ENCODE data around the gene CNP.
"Not testable (repeated sequence)": the region's sequence is repeated elsewhere in the genome, so short reads cannot be mapped to it uniquely, and the experiment has no call there.

CNP gene

DNA sequence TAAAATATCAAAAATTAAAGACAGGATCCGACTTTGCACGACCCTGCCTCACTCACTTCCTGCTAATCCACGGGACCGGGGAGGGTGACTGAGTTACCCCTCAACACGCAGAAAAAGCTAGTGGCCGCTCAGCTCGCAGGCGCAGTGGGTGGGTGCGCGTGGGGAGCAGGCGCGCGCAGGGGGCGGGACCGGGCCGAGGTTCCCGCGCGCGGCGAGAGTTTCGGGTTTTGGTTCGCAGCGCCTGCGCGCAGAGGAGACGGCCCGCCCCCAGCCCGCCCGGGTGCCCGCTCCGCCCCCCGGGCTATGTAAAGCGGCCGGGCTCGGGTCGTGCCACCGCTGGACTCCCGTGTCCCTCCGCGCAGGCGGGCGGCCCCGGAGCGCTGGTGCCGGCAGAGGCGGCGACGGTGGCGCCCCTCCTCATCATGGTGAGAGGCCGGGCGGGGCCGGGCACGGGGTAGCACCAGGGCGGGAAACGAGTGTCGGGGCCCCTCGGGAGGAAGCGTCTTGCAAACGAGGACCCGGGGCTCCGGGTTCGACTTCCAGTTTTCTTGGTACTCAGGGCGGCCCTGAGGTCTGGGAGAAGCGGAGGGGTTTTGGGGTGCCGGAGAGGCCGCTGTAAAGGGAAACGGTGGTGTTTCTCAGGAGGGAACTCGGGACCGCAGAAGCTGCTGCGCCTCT, at the start of gene CNP:
Gene CNP, plus strand, starts transcription at position 333 of the 678 bp plus-strand sequence. Its CDS starts 90 bp downstream, at position 423.
- DNase-seq (ENCODE audit: low read depth in 3 of 3) = peak; percentile 82 to 84 (median 83)

GRCh38 chr17:41917192-41917591, 49.4 kb upstream of the CNP start:
- DNase-seq (ENCODE audit: low read depth in 3 of 3) = no peak

GRCh38 chr17:41917679-41918313, 48.8 kb upstream of the CNP start:
- DNase-seq (ENCODE audit: low read depth in 3 of 3) = peak in 2 of 3 experiments; percentile 11 to 26

GRCh38 chr17:41918314-41919164, 48.1 kb upstream of the CNP start, which contains the start of gene ACLY:
Gene ACLY (minus strand): TSS chr17:41918951. CDS start chr17:41913873, 5,078 bp downstream.
- peak; percentile 91 to 95 (median 94) for DNase-seq (ENCODE audit: low read depth in 3 of 3)

- DNase-seq (ENCODE audit: low read depth in 3 of 3) = no peak
Observed at GRCh38 chr17:41919165-41919817, 47.3 kb upstream of the CNP start.

GRCh38 chr17:41919840-41920579, 46.6 kb upstream of the CNP start:
- DNase-seq (ENCODE audit: low read depth in 3 of 3) = no peak

GRCh38 chr17:41920580-41920955, 46.0 kb upstream of the CNP start:
- DNase-seq (ENCODE audit: low read depth in 3 of 3) = no peak

DNA sequence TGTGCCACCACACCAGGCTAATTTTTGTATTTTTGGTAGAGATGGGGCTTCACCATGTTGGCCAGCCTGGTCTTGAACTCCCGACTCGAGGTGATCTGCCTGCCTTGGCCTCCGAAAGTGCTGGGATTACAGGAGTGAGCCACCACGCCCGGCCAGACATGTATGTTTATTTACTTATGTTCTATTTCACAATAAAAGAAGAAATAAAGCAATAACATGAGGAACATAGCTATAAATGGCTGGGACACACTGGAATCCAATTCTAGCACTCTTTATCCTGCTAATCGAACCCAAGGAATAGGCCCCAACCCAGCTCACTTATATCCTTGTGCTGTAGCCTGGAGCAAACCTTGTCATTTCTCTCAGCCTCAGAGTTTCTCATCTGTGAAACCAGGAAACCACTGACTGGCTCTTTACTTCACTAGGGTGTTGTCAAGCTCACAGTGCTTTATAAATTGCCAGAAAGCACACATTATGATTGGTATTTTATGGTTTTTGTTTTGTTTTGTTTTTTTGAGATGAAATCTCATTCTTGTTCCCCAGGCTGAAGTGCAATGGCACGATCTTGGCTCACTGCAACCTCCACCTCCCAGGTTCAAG, 40.5 kb upstream of the CNP start:
- no peak for DNase-seq (ENCODE audit: low read depth in 3 of 3)

DNA sequence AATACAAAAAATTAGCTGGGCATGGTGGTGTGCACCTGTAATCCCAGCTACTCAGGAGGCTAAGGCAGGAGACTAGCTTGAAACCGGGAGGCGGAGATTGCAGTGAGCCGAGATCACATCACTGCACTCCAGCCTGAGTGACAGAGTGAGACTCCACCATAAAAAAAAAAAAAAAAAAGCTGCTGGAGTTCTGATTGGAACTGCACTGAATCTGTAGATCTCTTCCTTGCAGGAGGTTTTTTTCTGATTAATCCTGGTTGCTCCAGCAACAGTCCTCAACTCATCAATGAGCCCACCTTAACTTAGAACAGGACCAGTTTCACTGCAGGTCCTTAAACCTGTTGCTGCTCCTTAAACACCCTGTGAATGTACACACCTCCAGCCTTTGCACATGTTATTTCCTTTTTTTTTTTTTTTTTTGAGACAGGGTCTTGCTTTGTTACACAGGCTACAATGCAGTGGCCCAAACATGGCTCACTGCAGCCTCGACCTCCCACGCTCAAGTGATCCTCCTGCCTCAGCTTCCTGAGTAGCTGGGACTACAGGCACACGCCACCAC, 37.8 kb upstream of the CNP start:
- DNase-seq (ENCODE audit: low read depth in 3 of 3) = no peak

DNA sequence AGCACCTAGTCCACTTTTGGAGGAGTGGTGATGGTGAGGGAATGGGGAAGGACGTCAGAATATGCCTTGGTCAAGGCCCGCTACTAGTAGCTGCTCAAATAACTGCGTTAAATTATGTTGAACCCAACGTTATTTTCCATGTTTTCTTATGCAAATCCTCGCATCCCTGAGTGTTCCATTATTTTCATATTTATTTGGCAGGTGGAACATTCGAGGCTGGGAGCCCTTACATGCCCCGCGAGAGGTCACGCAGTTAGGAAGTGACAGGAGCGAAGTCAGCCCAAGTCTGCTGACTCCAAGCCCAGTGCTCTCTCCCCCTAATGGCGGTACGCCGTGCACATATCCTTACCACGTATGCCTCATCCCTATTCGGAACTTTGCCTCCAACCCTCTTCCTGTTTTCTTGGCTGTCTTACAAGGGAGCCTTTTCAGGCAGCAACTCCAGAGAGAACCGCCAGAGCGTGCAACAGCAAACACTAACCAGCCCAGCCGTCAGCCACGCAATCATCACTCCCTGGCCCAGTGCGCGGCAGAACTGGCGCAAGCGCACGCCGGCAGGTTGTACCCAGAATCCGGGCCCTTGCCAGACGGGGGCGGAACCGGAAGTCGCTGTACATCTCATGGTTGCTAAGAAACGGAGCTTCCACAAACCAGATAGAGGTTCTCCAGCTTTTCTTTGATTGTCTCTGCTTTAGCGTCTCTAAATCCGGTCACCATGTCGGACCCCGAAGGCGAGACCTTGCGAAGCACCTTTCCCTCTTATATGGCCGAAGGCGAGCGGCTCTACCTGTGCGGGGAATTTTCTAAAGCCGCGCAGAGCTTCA, 36.4 kb upstream of the CNP start, which contains the start of gene ODAD4:
Gene ODAD4, plus strand, starts transcription at position 609 of the 824 bp plus-strand sequence. Its CDS starts 107 bp downstream, at position 716.
- DNase-seq (ENCODE audit: low read depth in 3 of 3) = peak; percentile 89 to 91 (median 91)

GRCh38 chr17:41930833-41931156, 35.8 kb upstream of the CNP start:
- DNase-seq (ENCODE audit: low read depth in 3 of 3) = not testable (repeated sequence)

DNA sequence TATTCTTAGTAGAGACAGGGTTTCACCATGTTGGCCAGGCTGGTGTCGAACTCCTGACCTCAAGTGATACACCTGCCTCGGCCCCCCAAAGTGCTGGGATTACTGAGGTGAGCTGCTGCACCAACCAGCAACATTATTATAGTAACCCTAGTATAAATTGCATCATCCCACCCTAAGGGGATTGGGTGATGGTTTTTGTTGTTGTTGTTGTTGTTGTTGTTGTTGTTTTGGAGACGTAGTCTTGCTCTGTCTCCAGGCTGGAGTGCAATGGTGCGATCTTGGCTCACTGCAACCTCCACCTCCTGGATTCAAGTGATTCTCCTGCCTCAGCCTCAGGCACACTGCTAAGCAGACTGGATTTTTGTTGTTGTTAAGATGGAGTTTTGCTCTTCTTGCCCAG, 34.9 kb upstream of the CNP start:
- not testable (repeated sequence) for DNase-seq (ENCODE audit: low read depth in 3 of 3)

GRCh38 chr17:41932816-41933389, 33.7 kb upstream of the CNP start:
- no peak for DNase-seq (ENCODE audit: low read depth in 3 of 3)

- no peak for DNase-seq (ENCODE audit: low read depth in 3 of 3)
Observed at GRCh38 chr17:41935641-41936040, 31.0 kb upstream of the CNP start.

GRCh38 chr17:41937970-41938954, 28.3 kb upstream of the CNP start:
- no peak for DNase-seq (ENCODE audit: low read depth in 3 of 3)

- no peak for DNase-seq (ENCODE audit: low read depth in 3 of 3)
Observed at GRCh38 chr17:41939044-41939692, 27.4 kb upstream of the CNP start.

- no peak for DNase-seq (ENCODE audit: low read depth in 3 of 3)
Observed at GRCh38 chr17:41939693-41940090, 26.9 kb upstream of the CNP start.

All from stimulated activated CD4-positive, alpha-beta T cell treated with anti-CD3 and anti-CD28 coated beads, TNF-alpha, amount 100 ng/mL, for 4 hours (primary cell).